HG03432 (cell line): ENCODE data around the gene DCLRE1C.
"Not testable (repeated sequence)": the region's sequence is repeated elsewhere in the genome, so short reads cannot be mapped to it uniquely, and the experiment has no call there.

Experiments
- ATAC-seq: cut with Tn5 transposase; IDR thresholded peaks from one replicate; pipeline ENCODE4 v1.9.1; 2021; ENCODE audit warnings: mild to moderate bottlenecking, moderate library complexity; ENCODE audit not compliant: unreplicated experiment

The DCLRE1C gene

GRCh38 chr10:14891151-14891550 lies 62.7 kb downstream of the DCLRE1C start:
- no peak for ATAC-seq

DNA sequence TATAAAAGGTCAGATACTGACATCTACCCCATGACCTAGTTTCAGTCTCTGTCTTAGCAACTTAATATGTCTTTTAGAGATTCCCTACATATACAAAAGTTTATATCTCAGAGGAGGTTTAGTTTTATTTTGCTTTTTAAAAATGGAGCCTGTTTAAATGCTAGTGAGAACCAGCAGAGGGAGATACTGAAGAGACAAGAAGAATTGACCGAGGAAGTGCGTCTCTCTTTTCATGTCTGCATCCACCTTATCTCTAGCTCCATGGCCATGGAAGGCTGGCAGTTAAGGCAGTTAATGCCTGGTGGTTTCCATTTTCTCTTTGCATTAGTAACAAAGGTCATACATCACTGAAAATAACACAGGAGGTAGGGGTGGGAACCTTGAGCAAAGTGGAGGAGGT lies 64.6 kb downstream of the DCLRE1C start:
- ATAC-seq: no peak

DNA sequence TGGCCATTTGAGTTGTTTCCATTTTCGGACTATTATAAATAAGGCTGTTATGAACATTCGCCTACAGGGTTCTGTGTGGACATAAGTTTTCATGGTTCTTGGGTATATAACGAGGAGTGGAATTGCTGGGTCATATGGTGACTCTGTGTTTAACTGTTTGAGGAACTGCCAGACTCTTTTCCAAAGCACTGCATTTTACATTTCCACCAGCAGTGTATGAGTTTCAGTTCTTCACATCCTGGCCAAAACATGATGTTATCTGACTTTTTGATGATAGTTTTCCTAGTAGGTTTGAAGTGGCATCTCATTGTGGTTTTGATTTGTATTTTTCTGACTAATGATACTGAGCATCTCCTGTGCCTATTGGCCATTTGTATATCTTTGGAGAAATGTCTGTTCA lies 69.8 kb downstream of the DCLRE1C start:
- no peak for ATAC-seq

- no peak for ATAC-seq
Measured at GRCh38 chr10:14880229-14880628, 73.7 kb downstream of the DCLRE1C start.

- no peak for ATAC-seq
Measured at GRCh38 chr10:14879928-14880193, 74.0 kb downstream of the DCLRE1C start.

DNA sequence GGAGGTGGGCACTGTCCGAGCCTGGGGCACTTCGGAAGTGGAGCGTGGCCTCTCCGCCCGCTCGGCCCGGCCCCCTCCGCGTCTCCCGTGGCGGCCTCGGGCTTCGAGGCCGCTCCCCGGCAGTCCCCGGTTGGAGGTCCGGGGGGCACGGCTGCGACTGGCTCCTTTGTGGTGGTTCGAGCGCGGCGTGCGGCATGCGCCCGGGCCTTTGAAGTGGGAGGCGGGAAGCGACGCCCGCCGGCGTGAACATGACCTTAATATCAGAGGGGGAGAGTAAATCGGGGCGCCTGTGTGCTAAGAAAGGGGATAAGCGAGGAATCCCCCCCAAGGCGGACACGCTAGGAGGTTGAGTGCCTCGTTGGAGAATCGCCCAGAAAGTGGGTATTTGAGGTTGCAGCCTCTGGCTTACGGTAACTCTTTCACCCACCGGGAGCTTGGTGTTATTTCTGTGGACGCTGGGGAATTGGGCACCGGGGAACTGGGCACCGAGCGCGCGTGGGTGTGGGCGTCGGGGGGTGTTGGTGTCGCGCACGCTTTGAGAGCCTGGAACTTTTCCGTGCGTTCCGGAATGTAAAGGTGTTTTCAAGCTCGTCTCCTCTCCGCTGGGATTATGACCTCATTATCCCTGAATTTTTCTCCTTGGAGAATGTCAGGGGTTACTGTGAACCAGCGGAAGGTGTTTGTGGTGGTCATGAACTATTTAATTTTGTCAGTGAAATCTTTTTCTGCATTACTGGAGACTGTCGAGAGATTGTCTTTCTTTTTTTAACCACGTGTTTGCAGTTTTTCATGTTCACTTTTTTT lies 74.6 kb downstream of the DCLRE1C start:
- peak; percentile 1 for ATAC-seq

DNA sequence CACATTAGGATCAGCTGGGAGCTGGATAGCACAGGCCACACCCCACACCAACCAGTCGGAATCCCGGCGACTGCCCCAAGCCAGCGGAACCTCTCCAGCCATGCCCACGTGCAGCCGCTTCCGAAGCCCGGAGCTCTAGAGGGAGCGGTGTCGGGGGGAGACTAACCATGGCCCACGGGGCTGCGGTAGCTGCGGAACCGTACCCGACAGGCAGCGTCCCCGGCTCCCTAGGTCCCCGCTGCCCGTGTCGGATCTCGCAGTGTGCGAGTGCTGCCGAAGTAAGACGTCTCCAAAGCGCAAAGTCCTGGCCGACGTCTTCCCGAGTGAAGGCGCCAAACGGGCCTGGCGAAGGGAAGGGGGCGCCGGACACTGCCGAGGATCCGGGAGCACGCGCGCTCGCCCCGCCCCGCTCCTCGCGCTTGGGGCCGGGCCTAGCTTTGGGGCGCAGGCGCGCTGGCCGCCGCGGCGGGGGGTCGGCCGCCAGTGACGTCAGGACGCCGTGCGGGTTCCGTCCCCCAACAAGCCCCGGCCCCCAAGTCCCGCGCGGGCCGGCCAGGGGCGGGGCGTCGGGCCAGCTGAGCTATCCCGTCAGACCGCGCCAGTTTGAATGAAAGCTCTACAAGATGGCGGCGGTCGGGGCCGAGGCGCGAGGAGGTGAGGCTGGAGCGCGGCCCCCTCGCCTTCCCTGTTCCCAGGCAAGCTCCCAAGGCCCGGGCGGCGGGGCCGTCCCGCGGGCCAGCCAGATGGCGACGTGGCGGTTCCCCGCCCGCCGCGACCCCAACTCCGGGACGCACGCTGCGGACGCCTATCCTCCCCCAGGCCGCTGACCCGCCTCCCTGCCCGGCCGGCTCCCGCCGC lies 75.4 kb downstream of the DCLRE1C start, which contains the start of gene SUV39H2:
TSS of gene SUV39H2 (plus strand) at position 601 of the 858 bp plus-strand sequence. CDS start at position 624, 23 bp downstream.
- ATAC-seq: peak; percentile 93

DNA sequence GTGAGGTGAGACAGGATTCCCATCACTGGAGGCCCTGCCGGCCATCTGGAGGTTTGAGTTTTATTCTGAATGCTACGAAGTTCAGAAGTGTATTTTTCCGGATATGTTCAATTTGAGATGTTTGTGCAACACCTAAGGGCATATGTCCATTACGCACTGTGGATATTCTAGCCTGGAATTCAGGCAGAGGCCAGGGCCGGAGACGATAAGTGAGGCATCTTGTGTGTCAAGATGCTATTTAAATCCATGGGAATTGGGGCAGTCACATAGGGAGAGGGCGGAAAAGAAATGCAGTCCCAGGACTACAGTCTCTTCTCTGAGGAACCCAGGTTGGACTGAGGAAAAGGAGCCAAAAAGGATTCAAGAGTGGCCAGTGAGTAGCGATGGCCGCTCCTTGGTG lies 77.1 kb downstream of the DCLRE1C start:
- ATAC-seq: no peak

DNA sequence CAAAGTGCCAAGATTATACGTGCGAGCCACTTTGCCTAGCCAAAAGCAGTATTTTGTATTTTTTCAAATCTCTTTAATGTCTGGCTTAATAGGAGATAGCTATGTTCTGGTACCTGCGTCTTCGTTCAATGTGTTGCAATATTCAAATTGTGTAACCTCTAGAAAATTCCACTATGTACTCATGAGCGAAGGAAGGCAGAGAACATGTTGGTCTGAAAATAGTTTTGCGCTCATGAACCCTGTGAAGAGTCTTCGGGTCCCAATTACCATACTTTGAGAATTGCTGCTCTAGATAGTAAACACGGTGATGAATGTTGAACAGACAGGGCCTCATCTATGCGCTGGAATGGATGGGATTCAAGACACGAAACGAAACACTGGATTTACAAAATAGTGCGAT lies 78.0 kb downstream of the DCLRE1C start:
- ATAC-seq: no peak

DNA sequence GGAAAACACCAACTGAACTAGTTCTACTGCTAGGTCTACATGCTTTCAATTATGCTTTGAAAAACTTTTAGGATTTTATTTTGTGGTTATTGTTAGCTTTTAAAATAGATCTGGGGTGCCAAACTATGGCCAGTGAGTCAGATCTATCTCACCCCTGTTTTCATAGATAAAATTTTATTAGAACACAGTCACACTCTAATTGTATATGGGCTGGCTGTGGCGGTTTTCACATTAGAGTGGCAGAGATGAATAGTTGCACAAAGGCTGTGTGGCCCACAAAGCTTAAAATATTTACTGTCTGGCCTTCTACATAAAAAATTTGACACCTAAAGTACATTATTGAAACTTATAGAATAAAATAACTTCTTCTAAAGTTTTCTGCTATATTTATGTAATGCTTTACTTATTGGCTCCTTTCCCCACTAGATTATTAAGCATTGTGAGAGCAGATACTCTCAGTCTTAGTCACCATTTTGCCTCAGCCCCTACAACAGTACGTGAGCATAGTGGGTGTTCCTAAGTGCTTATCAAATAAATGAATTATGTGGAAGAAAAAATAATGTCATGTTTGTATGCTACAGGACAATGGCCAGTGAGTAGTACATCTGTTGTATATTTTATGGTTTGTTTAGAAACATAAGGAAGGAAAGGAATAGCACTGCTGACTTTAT lies 80.7 kb downstream of the DCLRE1C start:
- peak; percentile 47 for ATAC-seq

- not testable (repeated sequence) for ATAC-seq
Measured at GRCh38 chr10:14864871-14865270, 89.0 kb downstream of the DCLRE1C start.

- ATAC-seq: not testable (repeated sequence)
Measured at GRCh38 chr10:14864466-14864865, 89.4 kb downstream of the DCLRE1C start.

DNA sequence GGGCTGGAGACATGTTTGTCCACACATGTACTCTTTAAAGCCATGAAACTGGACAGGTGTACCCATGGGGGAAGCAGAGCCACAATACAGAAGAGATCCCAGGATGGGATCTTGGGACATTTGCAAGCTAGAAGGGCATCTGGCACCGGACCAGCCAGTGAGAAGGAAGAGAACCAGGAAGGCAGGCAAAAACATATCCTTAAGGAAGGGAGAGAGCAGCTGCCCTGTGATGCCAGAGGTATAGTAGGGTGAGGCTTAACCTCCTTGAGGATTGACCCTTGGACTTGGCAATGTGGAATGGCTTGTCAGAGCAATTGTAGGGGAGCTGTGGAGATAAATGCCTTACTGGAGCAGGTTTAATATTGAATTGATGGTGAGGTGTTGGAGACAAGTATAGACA lies 93.1 kb downstream of the DCLRE1C start:
- no peak for ATAC-seq

GRCh38 chr10:14859775-14860174 lies 94.1 kb downstream of the DCLRE1C start:
- no peak for ATAC-seq

- ATAC-seq: no peak
Measured at GRCh38 chr10:14859043-14859442, 94.9 kb downstream of the DCLRE1C start.

DNA sequence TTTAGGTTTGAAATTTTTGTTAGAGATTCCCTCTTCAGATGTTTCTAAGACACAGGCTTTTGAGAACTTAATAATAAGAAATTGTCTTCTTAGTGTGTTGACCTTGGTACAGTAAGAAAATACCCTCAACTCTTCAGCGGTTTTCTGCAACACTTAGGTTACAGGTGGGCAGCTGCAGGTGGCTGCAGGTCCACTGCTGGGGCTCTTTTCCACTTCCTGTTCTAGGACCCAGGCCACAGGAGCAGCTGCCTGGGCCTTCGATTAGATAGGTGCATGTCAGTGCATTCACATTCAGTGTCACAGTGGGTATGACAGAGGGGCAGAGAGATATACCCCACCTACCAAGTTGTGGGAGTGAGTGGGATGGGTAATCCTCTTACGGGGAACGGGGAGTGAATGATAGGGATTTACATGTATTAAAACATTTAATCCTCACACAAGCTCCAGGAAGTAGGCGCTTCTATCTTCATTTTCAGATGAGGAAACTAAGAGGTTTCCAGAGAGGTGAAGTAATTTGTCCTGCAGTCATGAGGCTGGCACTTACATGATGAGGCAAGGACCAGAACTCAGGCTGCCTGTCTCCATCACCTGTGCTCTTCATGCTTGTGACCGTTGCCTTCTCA lies 95.4 kb downstream of the DCLRE1C start:
- no peak for ATAC-seq

GRCh38 chr10:14855453-14855852 lies 98.4 kb downstream of the DCLRE1C start:
- ATAC-seq: no peak

- no peak for ATAC-seq
Measured at GRCh38 chr10:14852236-14852635, 101.7 kb downstream of the DCLRE1C start.
